GM12892 (cell line): ENCODE measurements around the gene PHYKPL.

Source experiments
- POLR2A ChIP-seq: IDR thresholded peaks from 2 replicates; pipeline ENCODE4 v1.6.1; 2011; ENCODE audit warnings: low read depth, low read length, control low read depth
- POLR2AphosphoS5 ChIP-seq: IDR thresholded peaks from 2 replicates; pipeline ENCODE4 v1.6.1; 2011; ENCODE audit warnings: low read depth, low read length, control low read depth

GRCh38 chr5:178236679-178237078 lies 4.1 kb upstream of the PHYKPL start:
- TF ChIP-seq POLR2A (no peak), POLR2AphosphoS5 (no peak)
